Measurements from ENCODE around the gene ATP2A1.

Gene ATP2A1

DNA sequence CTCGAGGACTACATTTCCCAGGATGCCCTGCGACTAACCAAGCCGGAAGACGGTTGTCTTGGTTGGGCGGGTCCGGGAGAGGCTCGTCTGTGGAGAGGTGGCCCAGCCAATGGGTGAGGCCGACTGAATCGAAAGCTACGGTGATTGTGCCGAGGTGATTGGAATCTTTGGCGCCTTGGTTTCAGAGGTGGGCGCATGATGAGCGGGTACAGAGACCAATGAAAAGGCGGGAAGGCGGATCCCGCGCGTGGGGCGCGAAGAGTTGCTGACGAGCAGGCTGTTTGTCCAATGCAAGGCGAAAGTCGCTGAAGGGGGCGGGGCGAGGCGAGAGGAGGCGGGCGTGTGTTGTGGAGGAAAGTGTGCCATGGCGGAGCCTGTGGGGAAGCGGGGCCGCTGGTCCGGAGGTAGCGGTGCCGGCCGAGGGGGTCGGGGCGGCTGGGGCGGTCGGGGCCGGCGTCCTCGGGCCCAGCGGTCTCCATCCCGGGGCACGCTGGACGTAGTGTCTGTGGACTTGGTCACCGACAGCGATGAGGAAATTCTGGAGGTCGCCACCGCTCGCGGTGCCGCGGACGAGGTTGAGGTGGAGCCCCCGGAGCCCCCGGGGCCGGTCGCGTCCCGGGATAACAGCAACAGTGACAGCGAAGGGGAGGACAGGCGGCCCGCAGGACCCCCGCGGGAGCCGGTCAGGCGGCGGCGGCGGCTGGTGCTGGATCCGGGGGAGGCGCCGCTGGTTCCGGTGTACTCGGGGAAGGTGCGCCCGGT is 72.5 kb downstream of the ATP2A1 start, which contains the start of gene NFATC2IP:
NFATC2IP (plus strand) TSS at position 290 of the 762 bp plus-strand sequence; CDS start at position 365, 75 bp downstream.
- ATAC-seq, result peak; percentile 97
- TF ChIP-seq TOX (CRISPR knock-in tag; IDR thresholded peaks at IDR 0.05; ENCODE audit: borderline replicate concordance), result no peak
- TF ChIP-seq, protein P1, sequence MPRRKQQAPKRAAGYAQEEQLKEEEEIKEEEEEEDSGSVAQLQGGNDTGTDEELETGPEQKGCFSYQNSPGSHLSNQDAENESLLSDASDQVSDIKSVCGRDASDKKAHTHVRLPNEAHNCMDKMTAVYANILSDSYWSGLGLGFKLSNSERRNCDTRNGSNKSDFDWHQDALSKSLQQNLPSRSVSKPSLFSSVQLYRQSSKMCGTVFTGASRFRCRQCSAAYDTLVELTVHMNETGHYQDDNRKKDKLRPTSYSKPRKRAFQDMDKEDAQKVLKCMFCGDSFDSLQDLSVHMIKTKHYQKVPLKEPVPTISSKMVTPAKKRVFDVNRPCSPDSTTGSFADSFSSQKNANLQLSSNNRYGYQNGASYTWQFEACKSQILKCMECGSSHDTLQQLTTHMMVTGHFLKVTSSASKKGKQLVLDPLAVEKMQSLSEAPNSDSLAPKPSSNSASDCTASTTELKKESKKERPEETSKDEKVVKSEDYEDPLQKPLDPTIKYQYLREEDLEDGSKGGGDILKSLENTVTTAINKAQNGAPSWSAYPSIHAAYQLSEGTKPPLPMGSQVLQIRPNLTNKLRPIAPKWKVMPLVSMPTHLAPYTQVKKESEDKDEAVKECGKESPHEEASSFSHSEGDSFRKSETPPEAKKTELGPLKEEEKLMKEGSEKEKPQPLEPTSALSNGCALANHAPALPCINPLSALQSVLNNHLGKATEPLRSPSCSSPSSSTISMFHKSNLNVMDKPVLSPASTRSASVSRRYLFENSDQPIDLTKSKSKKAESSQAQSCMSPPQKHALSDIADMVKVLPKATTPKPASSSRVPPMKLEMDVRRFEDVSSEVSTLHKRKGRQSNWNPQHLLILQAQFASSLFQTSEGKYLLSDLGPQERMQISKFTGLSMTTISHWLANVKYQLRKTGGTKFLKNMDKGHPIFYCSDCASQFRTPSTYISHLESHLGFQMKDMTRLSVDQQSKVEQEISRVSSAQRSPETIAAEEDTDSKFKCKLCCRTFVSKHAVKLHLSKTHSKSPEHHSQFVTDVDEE (CRISPR knock-in tag; IDR thresholded peaks at IDR 0.05), result no peak
- TF ChIP-seq CREB5 (CRISPR knock-in tag; IDR thresholded peaks at IDR 0.05; ENCODE audit: low read depth), result no peak
- no peak for TF ChIP-seq ESRRG (CRISPR knock-in tag; IDR thresholded peaks at IDR 0.05)

DNA sequence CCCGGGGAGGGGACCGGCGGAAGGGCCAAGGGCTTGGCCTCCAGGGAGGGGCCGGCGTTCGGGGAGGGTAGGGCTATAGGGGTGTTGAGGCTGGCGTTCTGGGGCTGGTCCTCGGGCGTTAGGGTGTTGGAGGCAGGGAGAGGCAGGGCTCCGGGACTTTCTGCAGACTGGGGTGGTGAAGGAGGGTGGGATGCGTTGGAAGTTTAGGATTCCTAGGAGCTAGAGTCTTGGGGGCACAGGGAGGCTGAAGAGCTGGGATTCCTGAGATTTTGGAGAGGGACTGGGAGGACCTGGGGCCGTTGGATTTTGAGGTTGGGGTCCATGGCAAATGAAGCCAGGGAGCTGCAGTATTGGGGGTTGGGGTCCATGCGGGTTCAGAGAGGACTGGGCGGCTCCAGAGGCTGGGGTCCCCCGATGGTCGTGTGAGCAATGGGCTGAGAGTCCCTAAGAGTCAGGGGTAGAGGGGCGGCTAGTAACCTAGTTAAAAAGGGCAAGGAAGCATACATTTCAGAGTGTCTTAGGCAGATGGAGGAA is 73.2 kb downstream of the ATP2A1 start:
- no peak for TF ChIP-seq ZNF8 (CRISPR knock-in tag; IDR thresholded peaks at IDR 0.05)
- no peak; the same call in 2 of the 3 replicates for ATAC-seq

Measured in SK-N-SH treated with all-trans-retinoic acid at 6 μM for 48 hours (cell line).